ENCODE results near the gene MEIS2.

MEIS2 gene

DNA sequence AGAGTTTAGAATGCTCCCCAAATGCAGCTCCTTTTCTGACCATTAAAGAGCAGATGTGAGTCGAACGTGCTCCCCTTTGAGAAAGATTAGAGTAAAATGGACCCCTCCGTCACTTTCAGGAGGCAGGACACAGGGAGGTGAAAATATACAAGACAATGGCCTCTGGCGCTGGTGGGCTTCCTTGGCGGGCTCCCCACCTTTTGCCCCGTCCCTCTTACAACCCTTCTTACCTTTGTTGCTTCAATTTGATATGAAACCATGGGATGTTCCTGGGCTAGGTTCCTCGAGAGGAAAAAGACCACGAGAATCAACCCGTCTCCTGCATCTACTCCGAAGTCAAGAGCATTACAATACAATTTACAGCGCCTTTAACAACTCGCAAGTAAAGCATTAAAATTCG is 214.2 kb downstream of the MEIS2 start:
- H2BK120ac ChIP-seq (ENCODE audit: insufficient read depth, low read length, poor library complexity), result no peak overlapping the region
- no peak overlapping the region for H2AFZ ChIP-seq (ENCODE audit: insufficient read depth, low read length, poor library complexity)
- H3K23ac ChIP-seq (ENCODE audit: low read length), result no peak overlapping the region
- H2BK12ac ChIP-seq (ENCODE audit: low read length), result no peak overlapping the region
- no peak overlapping the region for H3K4ac ChIP-seq (ENCODE audit: low read depth, low read length)
- H4K8ac ChIP-seq (ENCODE audit: low read depth, low read length), result no peak overlapping the region
- no peak overlapping the region for H3K14ac ChIP-seq (ENCODE audit: low read length)
- no peak overlapping the region for H2BK5ac ChIP-seq (ENCODE audit: low read depth, low read length, poor library complexity)
- H3K9ac ChIP-seq (ENCODE audit: low read length), result no peak overlapping the region
- H3K18ac ChIP-seq (ENCODE audit: low read length), result no peak overlapping the region
- H3K79me2 ChIP-seq (ENCODE audit: control insufficient read depth, insufficient read depth, low read length, poor library complexity), result no peaks in the 10 kb centered on the region
- H3K79me1 ChIP-seq (ENCODE audit: low read length), result no peaks in the 10 kb centered on the region
- H3K4me2 ChIP-seq (ENCODE audit: low read length), result no peak overlapping the region
- peaks cover 33% of the 10 kb centered on the region for H3K27me3 ChIP-seq (ENCODE audit: insufficient read depth, low read length)
- no peak overlapping the region for H4K12ac ChIP-seq (ENCODE audit: low read depth, low read length)
- H3K9me3 ChIP-seq (ENCODE audit: insufficient read depth, low read depth, low read length), result no peaks in the 10 kb centered on the region
- no peak overlapping the region for H3K4me3 ChIP-seq (ENCODE audit: low read depth, low read length)
- H3K4me1 ChIP-seq (ENCODE audit: control insufficient read depth in 1 of 2, insufficient read depth in 2 of 2, low read length in 2 of 2), result peaks cover 4 to 12% of the 10 kb centered on the region in 2 experiments
- H3K36me3 ChIP-seq (ENCODE audit: control insufficient read depth in 1 of 2, insufficient read depth in 2 of 2, low read length in 2 of 2), result no peaks in the 10 kb centered on the region
- no peak overlapping the region for H2AK5ac ChIP-seq (ENCODE audit: low read length)
- no CpG with 5 or more reads among the region's 13 CpGs for WGBS (ENCODE audit: extremely low coverage, insufficient coverage, insufficient read length)
- H3K27ac ChIP-seq (ENCODE audit: low read depth, low read length), result no peak overlapping the region
- DNase-seq, result no peak
- H4K91ac ChIP-seq (ENCODE audit: low read depth, low read length), result no peak overlapping the region

DNA sequence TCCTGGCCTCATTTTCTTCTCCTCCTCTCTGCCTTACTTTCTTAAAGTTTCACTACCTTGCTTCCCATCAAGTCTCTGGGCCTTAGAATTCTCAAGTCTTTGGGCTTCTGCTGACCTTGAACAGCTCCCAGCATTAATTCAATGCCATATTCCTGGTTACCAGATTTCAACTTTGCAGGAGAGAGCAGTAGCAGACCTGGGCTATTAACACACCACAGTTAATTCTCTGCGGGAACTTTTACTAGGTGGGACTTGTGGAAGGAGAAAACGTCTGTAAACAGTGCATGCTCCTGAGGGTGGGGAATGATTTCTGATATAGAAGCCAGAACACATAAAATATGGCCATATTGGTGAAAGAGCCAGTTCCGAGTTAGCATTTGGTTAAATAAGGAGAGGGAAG is 214.6 kb downstream of the MEIS2 start:
- H3K4me1 ChIP-seq (ENCODE audit: control insufficient read depth in 1 of 2, insufficient read depth in 2 of 2, low read length in 2 of 2), result peaks cover 4 to 12% of the 10 kb centered on the region in 2 experiments
- H3K4me2 ChIP-seq (ENCODE audit: low read length), result no peak overlapping the region
- no peak overlapping the region for H2BK120ac ChIP-seq (ENCODE audit: insufficient read depth, low read length, poor library complexity)
- no peak overlapping the region for H4K12ac ChIP-seq (ENCODE audit: low read depth, low read length)
- H2BK5ac ChIP-seq (ENCODE audit: low read depth, low read length, poor library complexity), result no peak overlapping the region
- H4K91ac ChIP-seq (ENCODE audit: low read depth, low read length), result no peak overlapping the region
- no peaks in the 10 kb centered on the region for H3K9me3 ChIP-seq (ENCODE audit: insufficient read depth, low read depth, low read length)
- no peak overlapping the region for H3K23ac ChIP-seq (ENCODE audit: low read length)
- no peak overlapping the region for H3K9ac ChIP-seq (ENCODE audit: low read length)
- no peak overlapping the region for H4K8ac ChIP-seq (ENCODE audit: low read depth, low read length)
- no peaks in the 10 kb centered on the region for H3K79me2 ChIP-seq (ENCODE audit: control insufficient read depth, insufficient read depth, low read length, poor library complexity)
- H3K14ac ChIP-seq (ENCODE audit: low read length), result no peak overlapping the region
- H2BK12ac ChIP-seq (ENCODE audit: low read length), result no peak overlapping the region
- no peak overlapping the region for H3K18ac ChIP-seq (ENCODE audit: low read length)
- no peak overlapping the region for H3K27ac ChIP-seq (ENCODE audit: low read depth, low read length)
- no peaks in the 10 kb centered on the region for H3K79me1 ChIP-seq (ENCODE audit: low read length)
- no peak overlapping the region for H2AK5ac ChIP-seq (ENCODE audit: low read length)
- DNase-seq, result no peak
- H2AFZ ChIP-seq (ENCODE audit: insufficient read depth, low read length, poor library complexity), result no peak overlapping the region
- no peak overlapping the region for H3K4ac ChIP-seq (ENCODE audit: low read depth, low read length)
- H3K36me3 ChIP-seq (ENCODE audit: control insufficient read depth in 1 of 2, insufficient read depth in 2 of 2, low read length in 2 of 2), result no peaks in the 10 kb centered on the region
- no peak overlapping the region for H3K4me3 ChIP-seq (ENCODE audit: low read depth, low read length)
- peaks cover 37% of the 10 kb centered on the region for H3K27me3 ChIP-seq (ENCODE audit: insufficient read depth, low read length)
- WGBS (ENCODE audit: extremely low coverage, insufficient coverage, insufficient read length), result no CpG with 5 or more reads among the region's 3 CpGs

DNA sequence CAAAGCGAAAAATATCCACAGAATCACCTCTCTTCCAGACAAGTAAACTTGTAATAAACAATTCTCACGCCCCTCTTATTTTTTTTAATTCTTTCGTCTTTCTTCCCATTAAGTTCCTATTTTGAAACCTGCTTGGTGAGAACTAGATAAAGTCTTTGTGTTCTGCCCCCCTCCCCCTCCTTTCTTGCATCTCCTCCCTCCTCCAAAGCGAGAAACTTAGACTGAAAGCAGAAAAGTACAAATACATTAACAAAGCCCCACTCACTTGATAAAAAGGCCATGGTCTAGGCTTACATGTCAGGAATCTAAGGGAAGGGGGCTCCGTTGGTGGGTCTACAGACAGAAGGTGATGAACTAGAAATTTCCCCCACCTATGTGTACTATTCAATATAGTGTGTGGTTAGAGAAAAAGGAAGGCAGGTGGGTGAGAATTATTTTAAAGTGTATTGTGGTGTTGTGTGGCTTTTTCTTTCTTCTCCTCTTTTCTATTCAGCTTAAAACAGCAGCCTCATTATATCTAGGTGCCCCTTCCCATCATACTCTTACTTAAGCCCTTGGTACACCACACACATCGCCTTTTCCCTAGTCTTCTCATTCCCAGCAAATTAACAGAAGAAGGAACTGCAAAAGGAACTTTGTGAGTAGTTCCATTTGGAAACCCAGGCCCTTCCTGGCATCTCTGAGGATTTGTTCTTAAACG is 215.3 kb downstream of the MEIS2 start:
- Histone ChIP-seq H3K4me1 (ENCODE audit: control insufficient read depth in 1 of 2, insufficient read depth in 2 of 2, low read length in 2 of 2) (peaks cover 10 to 12% of the 10 kb centered on the region in 2 experiments), H3K27me3 (ENCODE audit: insufficient read depth, low read length) (peaks cover 44% of the 10 kb centered on the region), H2BK5ac (ENCODE audit: low read depth, low read length, poor library complexity) (no peak overlapping the region), H2BK12ac (ENCODE audit: low read length) (no peak overlapping the region), H3K9me3 (ENCODE audit: insufficient read depth, low read depth, low read length) (no peaks in the 10 kb centered on the region), H3K79me1 (ENCODE audit: low read length) (no peaks in the 10 kb centered on the region), H3K18ac (ENCODE audit: low read length) (no peak overlapping the region), H4K8ac (ENCODE audit: low read depth, low read length) (no peak overlapping the region), H4K12ac (ENCODE audit: low read depth, low read length) (no peak overlapping the region), H2AFZ (ENCODE audit: insufficient read depth, low read length, poor library complexity) (no peak overlapping the region), H3K36me3 (ENCODE audit: control insufficient read depth in 1 of 2, insufficient read depth in 2 of 2, low read length in 2 of 2) (no peaks in the 10 kb centered on the region), H3K79me2 (ENCODE audit: control insufficient read depth, insufficient read depth, low read length, poor library complexity) (no peaks in the 10 kb centered on the region), H2BK120ac (ENCODE audit: insufficient read depth, low read length, poor library complexity) (no peak overlapping the region), H2AK5ac (ENCODE audit: low read length) (no peak overlapping the region), H3K9ac (ENCODE audit: low read length) (no peak overlapping the region), H3K14ac (ENCODE audit: low read length) (no peak overlapping the region), H4K91ac (ENCODE audit: low read depth, low read length) (no peak overlapping the region), H3K4me2 (ENCODE audit: low read length) (no peak overlapping the region), H3K23ac (ENCODE audit: low read length) (no peak overlapping the region), H3K4me3 (ENCODE audit: low read depth, low read length) (no peak overlapping the region), H3K27ac (ENCODE audit: low read depth, low read length) (no peak overlapping the region), H3K4ac (ENCODE audit: low read depth, low read length) (no peak overlapping the region)
- DNase-seq, result no peak
- no CpG with 5 or more reads among the region's 7 CpGs for WGBS (ENCODE audit: extremely low coverage, insufficient coverage, insufficient read length)

- H2AFZ ChIP-seq (ENCODE audit: insufficient read depth, low read length, poor library complexity), result no peak overlapping the region
- no peak overlapping the region for H3K4me3 ChIP-seq (ENCODE audit: low read depth, low read length)
- H3K4ac ChIP-seq (ENCODE audit: low read depth, low read length), result no peak overlapping the region
- no peak overlapping the region for H3K23ac ChIP-seq (ENCODE audit: low read length)
- no peaks in the 10 kb centered on the region for H3K9me3 ChIP-seq (ENCODE audit: insufficient read depth, low read depth, low read length)
- H4K8ac ChIP-seq (ENCODE audit: low read depth, low read length), result no peak overlapping the region
- H4K12ac ChIP-seq (ENCODE audit: low read depth, low read length), result no peak overlapping the region
- H2BK120ac ChIP-seq (ENCODE audit: insufficient read depth, low read length, poor library complexity), result no peak overlapping the region
- peaks cover 11 to 12% of the 10 kb centered on the region in 2 experiments for H3K4me1 ChIP-seq (ENCODE audit: control insufficient read depth in 1 of 2, insufficient read depth in 2 of 2, low read length in 2 of 2)
- no peak overlapping the region for H3K14ac ChIP-seq (ENCODE audit: low read length)
- no peak overlapping the region for H2AK5ac ChIP-seq (ENCODE audit: low read length)
- no peak overlapping the region for H3K27ac ChIP-seq (ENCODE audit: low read depth, low read length)
- no peak overlapping the region for H3K4me2 ChIP-seq (ENCODE audit: low read length)
- no peak overlapping the region for H4K91ac ChIP-seq (ENCODE audit: low read depth, low read length)
- no peak overlapping the region for H3K9ac ChIP-seq (ENCODE audit: low read length)
- DNase-seq, result no peak
- no peak overlapping the region for H2BK5ac ChIP-seq (ENCODE audit: low read depth, low read length, poor library complexity)
- no peaks in the 10 kb centered on the region for H3K79me2 ChIP-seq (ENCODE audit: control insufficient read depth, insufficient read depth, low read length, poor library complexity)
- peaks cover 50% of the 10 kb centered on the region for H3K27me3 ChIP-seq (ENCODE audit: insufficient read depth, low read length)
- H2BK12ac ChIP-seq (ENCODE audit: low read length), result no peak overlapping the region
- no peaks in the 10 kb centered on the region for H3K79me1 ChIP-seq (ENCODE audit: low read length)
- WGBS (ENCODE audit: extremely low coverage, insufficient coverage, insufficient read length), result no CpG with 5 or more reads among the region's 3 CpGs
- H3K36me3 ChIP-seq (ENCODE audit: control insufficient read depth in 1 of 2, insufficient read depth in 2 of 2, low read length in 2 of 2), result no peaks in the 10 kb centered on the region
- H3K18ac ChIP-seq (ENCODE audit: low read length), result no peak overlapping the region
Observed at GRCh38 chr15:36884518-36884875, 215.9 kb downstream of the MEIS2 start.
